NK-92 treated with Interleukin-12 subunit alpha and Interleukin-12 subunit beta, amount 100 ng/mL, for 24 hours (cell line): ENCODE data around the gene SEMA3D.

Source experiments
- DNase-seq: peaks from one replicate; lab custom pipeline; 2025; lab: John Stamatoyannopoulos, UW

SEMA3D gene

DNA sequence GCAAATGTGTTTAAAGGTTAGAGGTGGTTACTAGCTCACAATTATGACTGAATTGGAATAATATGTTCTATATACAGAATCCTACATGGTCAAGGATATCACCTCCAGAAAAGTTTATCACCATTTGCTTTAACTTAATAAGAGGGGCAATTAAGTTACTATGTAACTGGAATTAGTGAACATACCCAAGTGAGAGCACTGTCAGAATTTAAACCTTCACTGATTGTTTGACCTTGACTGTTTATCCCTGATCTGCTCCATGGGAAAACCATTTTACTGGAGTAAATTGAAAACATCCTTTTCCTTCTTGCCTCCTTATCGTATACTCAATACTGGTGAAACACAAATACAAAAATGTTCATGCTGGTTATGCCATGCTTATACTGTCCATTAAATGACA is 107.4 kb downstream of the SEMA3D start:
- no peak for DNase-seq

DNA sequence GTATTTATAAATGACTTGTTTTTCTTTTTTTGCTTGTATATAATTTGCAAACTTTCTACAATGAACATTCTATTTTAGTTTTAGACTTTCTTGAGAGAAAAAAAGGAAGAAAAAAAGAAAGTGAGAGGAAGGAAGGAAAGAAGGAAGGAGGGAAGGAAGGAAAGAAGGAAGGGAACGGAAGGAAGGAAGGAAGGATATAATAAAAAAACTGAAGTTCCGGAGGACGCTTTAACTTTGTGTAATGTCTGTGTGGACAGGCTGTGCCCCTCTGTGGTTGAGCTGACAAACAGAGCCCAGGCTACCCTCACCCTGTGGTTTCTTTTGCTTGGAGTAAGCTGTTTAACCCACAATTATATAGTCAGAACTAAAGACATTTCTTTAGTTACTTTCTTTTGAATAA is 108.7 kb downstream of the SEMA3D start:
- no peak for DNase-seq

DNA sequence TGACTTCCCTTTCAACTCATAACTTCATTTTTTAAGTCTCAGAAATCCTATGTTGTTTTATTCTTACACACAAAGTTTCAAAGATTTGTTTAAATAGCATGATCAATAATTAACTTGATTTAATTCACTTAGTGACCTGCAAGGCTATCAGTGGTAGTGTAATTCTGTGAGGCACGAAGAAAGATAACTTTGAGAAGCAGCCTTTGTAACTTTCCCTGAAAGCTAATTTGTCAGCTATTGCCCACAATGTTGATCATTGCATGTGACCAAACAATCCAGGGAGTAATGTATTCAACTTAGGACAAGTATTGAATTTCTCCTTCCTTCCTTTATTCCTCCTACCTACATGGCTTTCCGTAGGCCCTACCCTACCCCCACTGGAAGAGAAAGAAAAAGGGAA is 111.0 kb downstream of the SEMA3D start:
- no peak for DNase-seq

DNA sequence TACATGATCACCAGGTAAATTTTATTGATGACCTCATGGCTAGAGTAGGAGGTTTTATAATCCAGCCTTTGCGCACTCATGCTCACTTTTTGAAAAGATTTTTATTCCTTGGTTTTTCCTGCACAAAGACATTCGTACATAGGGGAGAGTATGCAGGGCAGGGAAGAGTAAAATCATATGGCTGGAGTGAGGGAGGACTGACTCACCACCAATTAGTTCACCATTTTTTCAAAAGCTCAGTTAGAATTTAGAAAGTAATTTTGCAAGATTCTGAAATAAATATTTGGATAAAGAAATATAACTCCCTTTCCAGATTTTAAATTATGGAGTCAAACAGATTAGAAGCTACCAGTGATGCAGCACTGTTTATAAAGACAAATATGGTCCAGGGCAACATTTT is 111.9 kb downstream of the SEMA3D start:
- no peak for DNase-seq

DNA sequence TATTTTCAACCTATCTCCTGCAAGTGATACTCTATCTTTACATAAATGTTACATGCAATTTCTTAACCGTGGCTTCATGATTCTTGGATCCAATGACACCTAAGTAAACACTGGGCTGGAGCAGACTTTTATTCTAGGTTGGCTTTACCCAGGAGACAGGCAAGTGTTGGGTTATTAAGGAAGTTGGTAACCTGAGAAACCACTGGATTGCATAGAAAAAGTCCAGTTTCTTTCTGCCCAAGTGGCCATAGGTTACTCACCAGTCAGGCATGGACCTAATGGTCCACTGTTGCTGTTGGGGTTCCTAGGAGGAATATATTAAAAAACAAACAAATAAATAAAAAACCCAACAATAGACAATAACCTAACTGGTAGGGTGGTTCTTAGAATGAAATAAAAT is 112.8 kb downstream of the SEMA3D start:
- DNase-seq = no peak

DNA sequence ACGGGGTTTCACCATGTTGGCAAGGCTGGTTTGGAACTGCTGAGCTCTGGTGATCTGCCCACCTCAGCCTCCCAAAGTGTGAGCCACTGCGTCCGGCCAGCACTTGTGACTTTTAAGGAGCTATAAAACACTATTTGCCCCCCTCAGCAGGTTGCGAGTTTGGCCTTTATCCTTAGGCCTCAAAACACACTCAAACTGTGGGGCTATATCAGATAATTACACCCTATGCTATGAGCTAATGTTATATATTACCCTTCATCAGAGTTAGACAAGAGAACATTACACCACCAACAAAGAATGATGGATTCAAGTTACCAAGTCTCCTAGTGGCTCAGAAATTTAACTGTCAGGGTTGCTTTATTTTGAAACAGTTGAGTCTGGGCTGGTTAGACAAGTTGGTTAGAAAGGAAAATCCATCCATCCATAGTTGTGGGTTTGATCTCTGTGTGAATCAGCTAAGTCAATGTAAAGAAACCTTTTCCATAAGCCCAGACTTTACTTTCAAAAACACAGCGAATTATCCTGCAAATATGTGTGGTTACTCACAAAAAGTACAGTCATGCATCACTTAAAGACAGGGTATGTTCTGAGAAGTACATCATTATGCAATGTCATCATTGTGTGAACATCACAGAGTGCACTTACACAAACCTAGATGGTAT is 115.8 kb downstream of the SEMA3D start:
- no peak for DNase-seq

DNA sequence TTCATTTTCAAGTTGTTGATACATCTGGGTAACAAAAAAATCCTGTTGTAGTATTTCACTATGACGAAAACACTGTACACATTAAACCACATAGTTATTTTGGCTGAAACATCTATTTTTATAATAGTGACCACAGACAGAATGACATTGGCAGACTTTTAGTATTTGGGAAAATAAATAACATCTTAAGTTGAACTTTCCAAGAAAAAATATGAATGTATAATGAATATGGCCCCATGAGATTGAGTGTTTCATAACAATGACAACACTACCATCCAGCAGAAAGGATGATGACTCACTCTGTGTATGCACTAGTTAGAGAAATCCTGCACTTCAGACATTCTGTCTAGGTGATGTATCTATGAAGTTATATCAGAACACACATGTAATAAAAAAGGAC is 118.1 kb downstream of the SEMA3D start:
- DNase-seq = no peak

DNA sequence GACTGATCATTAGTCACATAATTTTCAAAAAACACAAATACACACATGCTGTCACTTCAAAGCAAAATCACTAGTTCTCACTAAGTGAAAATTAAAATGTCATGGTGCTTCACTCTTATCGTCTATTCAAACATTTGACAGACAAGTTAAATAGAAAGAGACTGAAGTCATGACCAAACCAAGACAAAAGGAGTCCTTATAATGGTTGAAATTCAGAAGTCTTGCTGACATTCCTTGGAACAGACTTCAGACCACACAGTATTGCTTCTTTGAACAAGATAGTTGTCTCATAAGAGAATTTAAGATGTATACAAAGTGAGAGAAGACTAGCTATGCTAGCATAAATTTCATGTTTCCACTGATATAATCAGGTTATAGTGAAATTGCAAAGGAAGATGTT is 119.5 kb downstream of the SEMA3D start:
- no peak for DNase-seq

DNA sequence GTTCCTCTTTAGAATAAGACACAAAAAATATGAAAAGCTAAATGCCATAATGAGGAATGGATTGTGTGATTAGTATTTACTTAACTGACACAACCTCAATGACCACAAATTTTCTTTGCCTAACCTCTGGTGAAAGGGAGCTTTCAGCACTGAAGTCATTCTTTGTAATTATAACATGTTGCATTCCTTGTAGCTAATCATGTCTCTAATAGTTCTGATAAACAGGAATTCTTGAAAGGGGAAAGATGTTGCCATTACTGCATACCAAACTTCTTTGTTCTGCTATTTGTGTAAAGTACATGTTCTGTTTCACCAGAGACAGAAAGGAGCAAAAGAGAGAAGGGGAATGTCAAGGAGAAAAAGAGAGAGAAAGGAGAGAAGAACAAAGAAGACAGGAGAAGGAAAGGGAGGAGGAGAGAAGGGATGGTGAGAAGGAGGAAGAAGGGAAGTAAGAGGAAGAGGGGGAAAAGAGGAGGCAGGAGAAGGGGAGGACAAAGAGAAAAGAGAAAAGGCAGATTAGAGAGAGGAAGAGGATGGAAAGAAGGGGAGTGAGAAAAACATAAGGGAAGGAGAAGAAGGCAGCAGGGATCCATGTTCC is 120.9 kb downstream of the SEMA3D start:
- DNase-seq = no peak

DNA sequence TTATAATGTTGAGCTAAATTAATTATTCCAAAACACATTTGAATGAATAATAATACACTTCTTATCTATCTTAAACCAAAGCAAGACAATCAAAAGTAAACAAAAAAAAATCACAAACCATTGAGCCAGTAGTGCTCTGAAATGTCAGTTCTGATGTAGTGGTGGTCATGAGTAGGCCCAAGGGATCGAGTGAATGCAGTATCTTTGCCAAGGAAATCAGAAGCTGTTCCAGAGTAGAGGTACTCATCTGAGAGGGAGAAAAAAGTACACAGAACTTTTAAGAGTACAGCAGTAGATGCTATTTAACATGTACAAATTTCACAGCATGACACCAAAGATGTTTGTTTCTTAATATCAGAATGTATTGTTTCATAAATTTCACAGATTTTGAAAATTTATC is 121.5 kb downstream of the SEMA3D start:
- DNase-seq = no peak

DNA sequence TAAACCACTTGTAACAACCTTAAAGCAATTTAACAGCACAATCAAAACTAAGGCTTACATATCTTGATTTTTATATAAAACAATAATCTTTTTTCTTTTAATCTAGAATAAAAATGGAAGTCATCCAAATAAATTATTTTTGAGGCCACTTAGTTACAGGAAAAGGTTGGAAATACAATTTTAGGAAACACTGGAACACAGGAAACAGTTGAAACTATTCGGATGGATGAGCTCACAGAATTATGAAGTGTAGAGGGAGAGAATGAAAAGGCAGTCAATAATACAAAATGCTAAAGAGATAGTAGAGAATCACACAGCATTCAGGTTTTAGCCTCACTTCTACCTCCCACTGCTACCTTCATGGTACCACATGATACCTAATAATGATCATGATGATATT is 124.2 kb downstream of the SEMA3D start:
- DNase-seq = no peak

DNA sequence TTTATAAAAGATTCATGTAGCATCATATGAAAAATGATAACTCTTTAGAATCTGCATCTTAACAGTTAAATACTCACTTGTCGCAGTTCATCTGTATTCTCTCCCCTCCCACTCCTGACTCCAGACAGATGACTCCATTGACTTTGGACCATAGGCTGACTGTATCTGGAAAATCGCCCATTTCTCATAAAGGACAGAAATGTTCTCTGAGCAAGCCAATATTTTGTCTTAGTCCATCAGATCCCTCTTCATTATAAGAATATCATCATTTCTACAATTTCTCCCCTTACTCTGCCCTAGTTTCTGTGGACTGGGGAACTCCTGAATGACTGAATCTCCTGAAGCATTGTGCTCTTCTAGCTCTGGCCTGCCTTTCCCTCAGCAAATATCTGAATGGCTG is 125.4 kb downstream of the SEMA3D start:
- DNase-seq = no peak

DNA sequence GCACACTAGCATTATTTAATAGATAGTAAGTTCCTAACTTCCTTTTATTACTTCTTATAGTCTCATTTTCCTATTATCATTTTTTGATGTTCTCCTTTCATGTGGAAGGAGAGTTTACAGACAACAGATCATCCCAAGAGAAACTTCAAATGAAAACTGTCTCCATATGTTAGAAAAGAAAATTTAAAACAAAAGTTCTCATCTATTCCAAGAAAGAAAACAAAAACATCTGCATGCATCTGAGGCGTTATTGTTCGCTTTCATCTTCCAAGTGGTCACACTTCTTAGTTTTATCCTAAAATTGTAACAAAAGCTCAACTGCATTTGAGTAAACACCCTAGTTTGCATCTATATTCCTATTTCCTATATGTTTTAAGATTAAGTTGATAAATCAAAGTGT is 126.2 kb downstream of the SEMA3D start:
- DNase-seq = no peak

DNA sequence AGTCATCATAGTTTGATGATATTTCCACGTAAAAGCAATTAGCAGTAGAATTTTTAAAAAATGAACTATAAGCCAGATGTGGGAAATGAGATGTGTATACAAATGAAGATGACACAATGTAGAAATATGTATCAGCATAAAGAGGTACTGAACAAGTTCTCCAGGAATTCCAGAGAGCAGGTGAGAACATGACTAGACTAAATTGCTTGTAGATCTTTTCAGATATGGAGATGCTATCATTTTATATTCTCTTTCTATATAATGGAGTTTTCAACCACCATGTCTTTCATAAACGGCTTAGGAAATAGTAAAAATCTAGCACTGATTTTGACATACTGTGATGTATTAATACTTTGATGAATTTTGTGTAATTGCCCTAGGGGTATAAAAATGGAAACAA is 130.9 kb downstream of the SEMA3D start:
- no peak for DNase-seq

DNA sequence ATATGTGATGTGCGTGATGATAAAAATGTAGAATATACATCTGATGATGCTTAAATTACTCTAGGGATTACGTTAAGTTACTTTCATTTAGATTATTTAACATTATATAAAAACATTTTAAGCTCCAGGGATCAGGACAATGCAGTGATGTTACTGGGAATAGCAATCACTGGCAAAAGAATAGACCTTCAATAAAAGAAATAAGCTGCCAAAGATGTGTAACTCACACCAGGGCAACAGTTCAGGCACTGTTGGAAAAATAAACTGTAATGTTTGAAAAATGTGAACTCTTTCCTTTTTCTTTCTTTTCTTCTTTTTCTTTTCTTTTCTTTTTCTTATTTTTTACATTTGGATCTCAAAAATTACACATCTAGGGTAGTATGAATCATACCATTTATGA is 131.7 kb downstream of the SEMA3D start:
- DNase-seq = no peak

DNA sequence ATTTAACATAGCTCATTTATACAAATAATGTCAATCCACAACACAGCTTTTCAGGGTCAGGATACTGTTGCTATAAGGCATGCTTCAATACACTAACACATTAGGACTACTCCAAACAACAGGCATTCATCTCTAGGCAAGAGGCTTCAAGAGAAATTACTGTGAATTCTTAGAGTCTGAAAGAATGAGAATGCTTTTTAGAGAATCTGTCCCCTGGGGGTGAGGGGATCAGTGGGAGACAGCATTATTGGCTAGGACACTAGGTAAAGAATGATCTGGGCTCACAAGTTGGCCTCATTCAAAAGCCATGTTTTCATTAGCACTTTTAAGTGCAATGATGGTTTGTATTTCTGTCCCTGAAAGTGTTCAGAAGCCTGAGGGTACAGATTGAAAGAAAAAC is 132.6 kb downstream of the SEMA3D start:
- no peak for DNase-seq

DNA sequence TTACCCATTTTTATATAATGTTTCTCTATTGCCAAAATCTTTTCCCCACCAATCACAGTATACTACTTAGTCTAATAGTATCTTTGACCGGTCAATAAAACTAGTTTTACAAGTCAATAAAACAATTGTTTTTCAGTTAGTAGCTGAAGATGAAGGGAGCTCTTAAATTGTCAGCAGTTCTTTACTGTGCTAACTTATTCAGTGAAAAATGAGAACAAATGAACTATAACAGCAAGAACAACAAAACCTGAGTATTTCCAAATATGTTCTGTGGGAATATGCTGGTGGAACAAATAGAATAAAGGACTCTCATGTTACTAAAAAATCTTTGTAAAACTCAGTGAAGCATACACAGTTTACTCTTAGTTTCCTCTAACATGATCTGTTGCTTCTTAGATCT is 134.0 kb downstream of the SEMA3D start:
- no peak for DNase-seq

DNA sequence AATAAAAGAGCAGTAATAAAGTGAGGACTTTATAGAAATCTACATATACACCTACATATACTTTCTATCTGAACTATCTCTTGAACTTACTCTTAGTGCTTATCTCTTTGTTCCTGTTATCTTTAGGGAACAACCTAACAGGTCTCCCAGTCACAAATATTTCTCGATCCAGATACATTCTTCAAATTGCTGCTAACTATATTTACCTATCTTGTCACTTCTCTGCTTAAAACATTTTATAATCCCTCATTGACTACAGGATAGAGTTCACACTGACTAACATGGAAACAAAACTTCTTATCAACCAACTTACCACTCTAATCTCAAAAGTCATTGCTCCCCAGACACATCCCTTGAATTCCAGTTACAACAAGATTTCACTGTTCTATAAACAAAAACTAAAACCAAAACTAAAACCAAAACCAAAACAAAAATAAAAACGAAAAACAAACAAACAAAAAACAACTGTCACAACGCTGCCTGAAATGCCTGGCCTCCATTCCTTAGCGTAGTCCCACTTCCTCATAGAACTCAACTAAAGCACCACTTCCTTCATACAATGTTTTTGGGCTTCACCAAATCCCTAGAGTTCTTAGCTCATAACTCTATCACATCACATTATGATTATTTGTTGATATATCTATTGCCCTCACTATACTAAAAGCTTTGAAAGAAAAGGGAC is 134.7 kb downstream of the SEMA3D start:
- DNase-seq = no peak

DNA sequence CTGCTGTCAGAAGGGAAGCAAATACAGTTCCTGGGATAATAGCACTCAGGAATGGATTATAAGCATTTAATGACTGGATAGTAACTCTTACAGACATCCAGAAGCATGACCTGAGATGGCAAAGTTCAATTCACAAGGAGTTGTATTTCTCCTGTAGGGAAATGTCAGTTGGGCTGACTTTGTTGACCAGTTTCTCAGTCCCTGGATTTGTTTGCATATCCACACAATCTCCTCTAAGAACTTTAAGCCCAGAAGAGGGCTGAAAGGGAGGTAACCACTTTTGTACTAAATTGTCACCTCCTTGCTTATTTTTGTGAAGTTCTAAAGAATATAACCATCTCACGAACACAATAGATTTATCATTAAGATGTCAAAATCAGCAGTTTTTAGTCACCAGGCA is 140.3 kb downstream of the SEMA3D start:
- DNase-seq = no peak

DNA sequence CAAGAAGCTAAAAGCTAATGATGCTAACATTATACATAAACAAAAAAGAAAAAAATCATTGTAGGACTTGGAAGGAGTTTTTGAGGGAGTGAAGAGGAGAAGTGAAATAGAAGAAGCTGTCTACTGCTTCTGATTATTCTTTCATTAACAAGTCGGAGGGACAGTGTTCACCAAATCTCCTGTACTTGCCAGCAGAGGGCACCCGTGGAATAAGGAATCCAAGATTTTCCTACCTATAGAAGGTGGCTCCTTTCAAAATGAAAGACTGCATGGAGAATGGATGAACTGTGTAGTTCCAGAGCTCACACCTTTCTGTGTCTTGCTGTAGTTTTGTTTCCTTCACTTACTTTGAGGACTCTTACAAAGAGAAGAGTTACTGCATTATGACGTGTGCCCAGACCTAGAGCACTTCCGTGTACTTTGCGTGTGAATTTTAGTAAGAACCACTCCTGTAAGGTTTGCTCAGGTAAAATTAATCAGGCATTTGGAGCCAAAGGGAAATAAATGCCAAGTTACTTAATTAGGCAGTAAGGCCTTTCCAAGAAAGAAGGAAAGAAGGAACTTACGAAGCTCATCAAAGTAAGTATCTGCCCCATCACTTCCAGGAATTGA is 145.1 kb downstream of the SEMA3D start:
- peak; percentile 47 for DNase-seq

DNA sequence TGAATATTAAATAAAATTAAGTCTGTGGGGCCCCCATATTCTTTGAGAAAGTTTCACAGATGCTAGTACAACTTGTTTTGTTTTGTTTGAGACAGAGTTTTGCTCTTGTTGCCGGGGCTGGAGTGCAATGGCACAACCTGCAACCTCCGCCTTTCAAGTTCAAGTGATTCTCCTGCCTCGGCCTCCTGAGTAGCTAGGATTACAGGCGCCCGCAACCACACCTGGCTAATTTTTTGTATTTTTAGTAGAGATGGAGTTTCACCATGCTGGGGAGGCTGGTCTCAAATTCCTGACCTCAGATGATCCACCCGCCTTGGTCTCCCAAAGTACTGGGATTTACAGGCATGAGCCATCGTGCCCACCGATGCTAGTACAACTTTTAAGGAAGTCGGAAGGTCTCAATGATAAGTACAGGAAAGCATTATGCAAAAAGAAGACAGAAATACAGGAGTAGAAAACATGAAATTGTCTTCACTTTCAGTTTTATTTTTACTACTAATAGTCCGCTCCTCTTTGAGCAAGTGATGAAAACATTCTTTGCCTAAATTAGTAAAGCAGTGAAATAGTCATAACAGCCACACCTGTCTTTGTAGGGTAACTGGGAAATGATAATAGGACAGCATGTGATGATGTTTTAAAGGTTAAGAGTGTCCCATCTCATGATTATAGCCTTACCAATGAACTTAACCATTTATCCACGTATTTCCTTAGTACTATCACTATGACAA is 147.5 kb downstream of the SEMA3D start:
- DNase-seq = no peak

DNA sequence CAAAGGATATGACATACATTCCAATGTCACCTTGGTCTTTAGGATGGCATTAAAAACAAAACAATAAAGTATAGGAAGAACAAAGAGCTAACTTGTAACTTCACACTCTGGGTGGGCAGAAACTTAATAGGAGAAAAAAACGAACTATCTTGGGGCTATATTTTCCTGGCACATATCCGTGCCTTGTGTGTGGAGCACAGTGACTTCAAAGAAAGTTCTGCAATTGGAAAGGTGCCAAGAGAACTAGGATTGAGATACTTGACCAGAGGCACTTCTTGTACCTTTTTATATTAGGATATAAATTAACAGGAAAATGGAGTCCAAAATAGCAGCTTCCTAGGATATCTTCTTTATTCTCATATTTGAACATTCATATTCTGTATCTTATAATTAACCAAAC is 148.4 kb downstream of the SEMA3D start:
- DNase-seq = no peak

DNA sequence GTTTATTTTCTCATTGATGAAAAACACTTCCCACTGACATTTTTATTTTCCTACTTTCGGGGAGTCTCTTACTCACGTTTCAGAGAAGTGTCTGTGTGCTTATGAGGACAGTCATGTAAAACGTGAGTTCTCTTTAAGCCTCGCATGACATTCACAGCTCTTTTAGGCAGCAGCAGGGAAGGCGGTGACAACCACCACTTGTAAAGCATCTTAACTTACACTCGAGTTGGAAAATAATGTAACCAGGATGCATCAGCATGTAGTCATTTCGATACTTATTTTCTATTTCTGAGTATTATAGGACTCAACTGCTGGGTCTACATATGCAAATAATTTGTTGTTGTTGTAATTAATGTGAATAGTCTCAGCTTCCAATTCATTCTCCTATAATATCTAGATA is 153.6 kb downstream of the SEMA3D start:
- DNase-seq = no peak
